GM19025 (cell line): ENCODE results near the gene DMP1.
"Not testable (repeated sequence)": the region's sequence is repeated elsewhere in the genome, so short reads cannot be mapped to it uniquely, and the experiment has no call there.

Experiments used
- ATAC-seq: cut with Tn5 transposase; IDR thresholded peaks from one replicate; pipeline ENCODE4 v1.9.1; 2021; ENCODE audit warnings: mild to moderate bottlenecking, low read depth, moderate library complexity; ENCODE audit not compliant: unreplicated experiment

The DMP1 gene

GRCh38 chr4:87679449-87680169 is 29.5 kb downstream of the DMP1 start:
- ATAC-seq: no peak

- ATAC-seq: no peak
Measured at GRCh38 chr4:87680271-87680670, 30.2 kb downstream of the DMP1 start.

GRCh38 chr4:87688316-87688715 is 38.2 kb downstream of the DMP1 start:
- ATAC-seq: no peak

GRCh38 chr4:87690947-87691346 is 40.9 kb downstream of the DMP1 start:
- not testable (repeated sequence) for ATAC-seq

GRCh38 chr4:87692060-87692459 is 42.0 kb downstream of the DMP1 start:
- not testable (repeated sequence) for ATAC-seq

- no peak for ATAC-seq
Measured at GRCh38 chr4:87697272-87697671, 47.2 kb downstream of the DMP1 start.

- no peak for ATAC-seq
Measured at GRCh38 chr4:87697945-87698344, 47.9 kb downstream of the DMP1 start.

- ATAC-seq: no peak
Measured at GRCh38 chr4:87698394-87698793, 48.3 kb downstream of the DMP1 start.

GRCh38 chr4:87704001-87704400 is 53.9 kb downstream of the DMP1 start:
- ATAC-seq: no peak

GRCh38 chr4:87707279-87707918 is 57.3 kb downstream of the DMP1 start:
- no peak for ATAC-seq
